DOHH2 (cell line): Measurements from ENCODE around the gene SLC39A11.

Experiments used
- EZH2phosphoT487 ChIP-seq: fragments of 200-600 bp; sonication (generic); IDR thresholded peaks from 2 replicates; pipeline ENCODE4 v1.6.1; 2017; ENCODE audit warnings: borderline replicate concordance, mild to moderate bottlenecking, antibody characterized with exemption, low read length, moderate library complexity, mixed read lengths
- TF ChIP-seq, protein P1 (sequence below): fragments of 200-600 bp; sonication (generic); IDR thresholded peaks from one replicate; pipeline ENCODE4 v1.5.1; 2014; ENCODE audit warnings: antibody characterized with exemption, mild to moderate bottlenecking, low read depth, low read length; ENCODE audit not compliant: poor library complexity, severe bottlenecking

DNA sequence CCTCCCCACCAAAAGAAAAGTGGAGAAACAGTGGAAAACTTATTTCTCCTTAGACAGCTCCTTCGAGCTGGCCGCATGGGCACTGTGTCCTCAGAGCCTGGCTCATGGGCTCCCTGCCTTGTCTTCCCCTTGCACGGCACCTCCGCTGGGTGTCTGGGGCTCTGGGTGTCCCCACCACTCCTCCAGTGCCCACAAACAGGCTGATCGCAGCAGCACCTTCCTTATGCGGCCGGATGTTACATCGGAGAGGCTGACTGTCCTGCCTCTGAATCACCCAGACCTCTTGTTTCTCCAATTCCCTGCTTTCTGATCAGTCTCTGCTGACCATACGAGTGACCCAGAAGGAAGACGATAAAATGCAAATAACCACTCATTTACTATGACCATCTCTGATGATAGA, 121.7 kb downstream of the SLC39A11 start:
- TF ChIP-seq, protein P1, sequence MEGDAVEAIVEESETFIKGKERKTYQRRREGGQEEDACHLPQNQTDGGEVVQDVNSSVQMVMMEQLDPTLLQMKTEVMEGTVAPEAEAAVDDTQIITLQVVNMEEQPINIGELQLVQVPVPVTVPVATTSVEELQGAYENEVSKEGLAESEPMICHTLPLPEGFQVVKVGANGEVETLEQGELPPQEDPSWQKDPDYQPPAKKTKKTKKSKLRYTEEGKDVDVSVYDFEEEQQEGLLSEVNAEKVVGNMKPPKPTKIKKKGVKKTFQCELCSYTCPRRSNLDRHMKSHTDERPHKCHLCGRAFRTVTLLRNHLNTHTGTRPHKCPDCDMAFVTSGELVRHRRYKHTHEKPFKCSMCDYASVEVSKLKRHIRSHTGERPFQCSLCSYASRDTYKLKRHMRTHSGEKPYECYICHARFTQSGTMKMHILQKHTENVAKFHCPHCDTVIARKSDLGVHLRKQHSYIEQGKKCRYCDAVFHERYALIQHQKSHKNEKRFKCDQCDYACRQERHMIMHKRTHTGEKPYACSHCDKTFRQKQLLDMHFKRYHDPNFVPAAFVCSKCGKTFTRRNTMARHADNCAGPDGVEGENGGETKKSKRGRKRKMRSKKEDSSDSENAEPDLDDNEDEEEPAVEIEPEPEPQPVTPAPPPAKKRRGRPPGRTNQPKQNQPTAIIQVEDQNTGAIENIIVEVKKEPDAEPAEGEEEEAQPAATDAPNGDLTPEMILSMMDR = no peak
- TF ChIP-seq EZH2phosphoT487 = no peak
